Eye (tissue), 1 donor: ENCODE results near the gene GNAI3.

Experiments
- DNase-seq: peaks from one replicate; pipeline ENCODE4 v3.0.0-alpha.2; 2015

Gene GNAI3

DNA sequence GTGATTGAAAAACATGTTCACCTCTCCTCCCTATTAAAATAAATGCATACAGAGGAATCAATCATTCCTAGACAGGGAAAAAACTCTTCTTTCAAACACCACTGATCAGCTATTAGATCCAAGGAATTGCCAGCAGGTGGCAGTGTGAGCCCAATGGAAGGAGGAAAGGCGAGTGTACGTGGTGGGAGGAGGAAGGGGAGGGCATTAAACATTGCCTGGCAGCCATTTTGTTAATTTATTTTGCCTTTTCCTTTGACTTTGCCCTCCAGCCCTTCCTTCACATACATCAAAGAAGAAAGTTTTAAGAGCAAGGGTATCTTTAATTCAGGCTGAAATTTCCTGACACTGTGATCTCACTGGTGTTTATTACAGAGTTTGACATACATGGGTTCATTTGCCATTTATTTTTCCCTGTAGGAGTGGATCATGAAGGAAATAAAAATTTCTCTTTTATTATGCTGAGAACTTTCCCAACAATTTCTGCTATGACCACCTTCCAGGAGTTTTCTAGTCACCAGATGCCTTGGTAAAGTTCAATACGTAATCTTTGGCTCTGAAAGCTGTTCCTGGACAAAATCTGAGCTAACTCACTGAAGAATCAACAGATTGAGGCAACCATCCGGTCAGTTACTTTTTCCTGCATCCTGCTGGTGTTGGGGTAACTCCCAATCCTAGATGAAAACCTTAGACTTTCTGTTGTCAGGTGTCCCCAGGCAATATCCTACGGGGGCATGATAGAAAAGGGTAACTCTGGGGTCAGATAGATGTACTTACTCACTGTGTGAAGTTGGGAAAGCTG is 1.9 kb upstream of the GNAI3 start:
- peak; percentile 98 for DNase-seq

DNA sequence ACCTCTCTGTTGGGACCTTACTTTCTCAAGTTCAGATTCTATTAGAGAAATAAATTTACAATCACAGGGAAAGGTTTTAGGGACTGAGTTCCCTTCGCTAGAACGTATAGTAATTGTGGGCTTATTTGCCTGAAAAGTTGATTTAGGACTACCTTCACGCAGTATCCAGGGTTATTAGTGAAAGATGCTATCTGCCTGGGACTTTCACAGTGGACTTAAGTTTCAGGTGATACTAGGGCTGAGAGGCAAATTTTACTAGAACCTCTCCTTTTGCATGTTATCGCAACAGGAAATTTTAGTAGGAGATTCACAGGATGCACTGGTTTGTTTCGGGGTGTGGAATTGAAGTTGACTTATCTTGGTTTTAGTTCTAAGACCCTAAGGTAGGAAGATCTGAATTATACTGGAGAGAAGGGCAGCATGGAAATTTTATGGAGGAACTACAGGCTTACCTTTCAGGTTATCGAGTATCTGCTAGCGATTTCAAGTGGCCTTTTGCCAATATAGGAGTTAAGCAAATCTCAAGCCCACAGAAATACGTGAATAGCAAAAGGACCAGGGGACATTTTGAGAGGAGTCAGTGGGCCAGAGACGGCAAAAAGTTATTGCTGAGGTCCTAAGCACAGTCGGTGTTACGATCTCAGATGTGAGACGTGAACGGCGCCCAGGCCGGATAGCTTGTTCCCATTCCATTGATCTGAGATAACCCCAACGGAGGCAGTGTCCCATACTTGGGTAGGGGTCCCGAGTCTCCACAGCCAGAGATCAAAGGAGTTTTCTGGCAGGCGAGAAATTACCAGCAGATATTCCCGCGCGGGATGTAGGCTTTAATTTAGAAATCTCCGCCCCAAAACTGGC is 723 bp upstream of the GNAI3 start:
- DNase-seq: no peak

DNA sequence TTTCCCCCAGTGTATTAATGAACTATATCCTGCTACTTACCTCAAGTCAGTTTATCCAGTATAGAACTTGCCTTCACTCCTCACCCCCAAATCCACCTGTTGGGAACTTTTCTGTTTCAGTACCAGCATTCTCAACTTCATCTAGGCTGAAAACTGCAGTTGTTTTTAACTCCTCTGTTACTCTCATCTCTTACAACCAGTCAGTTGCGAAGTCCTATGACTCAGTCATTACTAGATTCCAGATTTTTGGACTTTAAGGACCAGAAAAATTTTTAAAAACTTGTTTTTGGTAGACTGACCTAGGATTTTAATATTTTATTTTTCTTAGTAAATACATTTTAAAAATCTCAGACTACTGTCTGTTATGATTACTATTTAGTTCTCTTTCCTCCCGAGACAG is 8.1 kb downstream of the GNAI3 start:
- DNase-seq: no peak

DNA sequence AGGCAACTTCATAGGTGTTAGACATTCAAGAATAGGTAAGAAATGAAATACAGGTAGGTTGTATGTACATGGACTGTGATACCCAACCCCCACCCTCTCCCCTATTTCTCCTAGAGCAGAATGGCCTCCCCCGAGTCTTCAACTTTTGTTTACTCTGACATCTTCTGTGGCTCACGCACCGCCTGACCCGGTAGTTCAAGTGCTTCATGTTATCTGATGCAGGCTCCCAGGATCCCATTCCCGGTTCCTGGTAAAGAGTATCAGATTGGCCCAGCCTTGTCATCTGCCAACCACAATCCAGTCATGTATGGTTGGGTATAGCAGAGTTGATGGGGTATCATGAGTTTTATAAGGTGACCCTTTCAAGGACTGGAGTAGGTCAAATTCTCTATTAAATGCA is 9.1 kb downstream of the GNAI3 start:
- DNase-seq: no peak

DNA sequence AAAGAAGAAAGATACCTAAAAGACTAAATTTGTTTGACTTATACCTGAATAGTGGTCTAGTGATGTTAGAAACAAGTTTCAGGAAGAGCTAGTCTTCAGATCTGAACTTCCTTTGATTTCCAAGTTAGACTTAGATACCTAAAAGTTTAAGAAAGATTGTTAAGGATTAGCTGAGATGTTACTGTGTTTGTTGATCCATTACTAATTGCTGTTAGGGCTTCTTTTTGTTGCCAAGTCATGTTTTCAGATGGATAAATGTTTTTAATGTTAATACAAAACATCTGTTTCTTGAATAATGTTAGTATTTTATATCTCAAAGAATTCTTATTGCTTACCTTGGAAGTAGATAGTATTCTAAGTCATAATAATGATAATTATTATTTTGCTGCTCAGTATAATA is 11.6 kb downstream of the GNAI3 start:
- DNase-seq: no peak

DNA sequence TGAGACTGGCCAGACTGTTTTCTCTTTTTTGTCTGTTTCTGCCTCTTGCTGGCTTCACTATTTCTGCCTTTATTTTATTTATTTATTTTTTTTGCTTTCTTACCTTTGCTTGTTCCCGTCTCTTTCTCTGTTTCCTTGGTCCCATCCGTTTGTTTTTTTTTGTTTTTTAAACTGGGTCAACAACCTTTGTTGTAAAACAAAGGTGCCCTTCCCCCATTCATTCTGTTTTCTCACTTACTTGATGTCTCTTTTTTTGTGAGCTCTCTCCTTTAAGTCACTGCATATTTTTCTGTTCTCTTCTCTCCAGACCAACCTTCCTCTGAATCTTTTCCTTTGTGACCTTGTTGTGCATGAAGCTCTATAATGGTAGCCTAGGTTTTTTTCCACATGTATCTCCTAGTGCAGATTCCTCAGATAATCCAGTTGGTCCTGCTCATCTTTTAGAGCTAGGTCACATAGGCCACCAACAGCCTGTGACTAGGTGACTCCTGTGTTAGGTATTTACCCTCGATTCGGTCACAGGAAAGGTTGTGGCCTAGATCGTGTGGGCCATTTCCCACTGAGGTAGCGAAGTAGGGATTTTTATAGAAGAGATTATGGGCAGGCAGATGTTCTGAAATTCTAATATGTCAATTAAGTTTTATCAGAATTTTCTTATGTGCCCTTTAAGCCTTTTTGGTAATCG is 15.9 kb downstream of the GNAI3 start:
- no peak for DNase-seq

DNA sequence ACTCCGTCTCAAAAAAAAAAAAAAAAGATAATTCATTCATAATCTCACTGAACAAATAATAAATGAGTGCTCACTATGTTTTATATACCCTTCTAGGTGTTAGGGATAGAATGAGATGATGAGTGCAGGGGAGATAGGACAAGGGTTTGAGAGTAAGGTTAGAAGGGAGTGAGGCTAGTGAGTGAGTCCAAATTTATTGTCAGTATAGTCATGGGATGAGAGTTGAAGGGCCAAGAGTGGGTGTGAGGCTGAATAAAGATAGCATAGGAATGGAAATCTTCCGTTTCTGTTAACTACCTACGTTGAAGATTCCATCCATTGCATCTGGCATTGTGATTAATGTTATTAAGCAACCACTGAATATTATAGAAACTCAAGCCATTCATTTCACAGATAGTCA is 16.8 kb downstream of the GNAI3 start:
- DNase-seq: no peak

DNA sequence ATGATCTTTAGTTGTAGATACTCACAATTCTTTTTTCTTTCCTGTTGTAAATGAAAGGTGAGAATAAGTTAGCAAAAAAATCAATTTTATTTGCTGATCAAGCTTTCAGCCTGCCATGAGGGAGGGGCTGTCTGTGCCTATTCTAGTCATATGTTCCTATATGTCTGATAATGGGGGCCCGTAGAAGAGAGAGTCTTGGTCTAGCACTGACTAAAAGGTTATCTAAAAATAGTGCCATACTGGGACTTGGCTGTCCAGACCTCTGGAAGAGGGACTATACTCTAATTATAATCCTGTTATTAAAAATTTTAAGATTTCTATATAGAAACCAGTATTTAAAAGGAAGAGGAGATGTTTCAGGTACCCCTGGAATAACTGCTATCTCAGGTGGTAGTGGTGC is 18.6 kb downstream of the GNAI3 start:
- DNase-seq: no peak

DNA sequence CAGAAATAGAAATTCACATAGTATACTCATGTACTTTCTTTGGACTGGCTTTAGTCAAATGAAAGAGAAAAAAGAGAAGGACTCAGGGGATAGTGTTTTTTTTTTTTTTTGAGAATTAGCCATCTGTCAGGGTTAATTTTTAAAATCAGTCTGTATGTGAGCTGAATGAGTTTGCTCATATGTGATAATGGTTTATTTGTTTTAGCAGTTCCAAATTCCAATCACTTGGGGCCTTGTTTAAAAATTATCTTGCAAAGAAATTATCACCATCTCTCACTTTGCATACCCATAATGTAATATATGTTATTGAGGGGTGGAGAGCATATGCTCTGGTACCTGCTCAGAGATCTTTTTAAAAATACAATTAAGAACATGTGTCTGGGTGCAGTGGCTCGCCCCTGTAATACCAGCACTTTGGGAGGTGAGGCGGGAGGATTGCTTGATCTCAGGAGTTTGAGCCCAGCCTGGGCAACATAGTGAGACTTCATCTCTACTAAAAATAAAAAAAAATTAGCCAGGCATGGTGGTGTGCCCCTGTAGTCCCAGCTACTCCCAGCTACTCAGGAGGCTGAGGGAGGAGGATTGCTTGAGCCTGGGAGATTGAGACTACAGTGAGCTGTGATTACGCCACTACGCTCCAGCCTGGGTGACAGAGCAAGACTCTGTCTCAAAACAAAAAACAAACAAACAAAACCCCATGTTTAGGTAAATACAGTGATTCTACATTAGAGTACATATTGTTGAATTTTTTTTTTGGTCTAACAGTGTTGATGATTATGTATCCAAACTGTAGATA is 19.7 kb downstream of the GNAI3 start:
- no peak for DNase-seq

DNA sequence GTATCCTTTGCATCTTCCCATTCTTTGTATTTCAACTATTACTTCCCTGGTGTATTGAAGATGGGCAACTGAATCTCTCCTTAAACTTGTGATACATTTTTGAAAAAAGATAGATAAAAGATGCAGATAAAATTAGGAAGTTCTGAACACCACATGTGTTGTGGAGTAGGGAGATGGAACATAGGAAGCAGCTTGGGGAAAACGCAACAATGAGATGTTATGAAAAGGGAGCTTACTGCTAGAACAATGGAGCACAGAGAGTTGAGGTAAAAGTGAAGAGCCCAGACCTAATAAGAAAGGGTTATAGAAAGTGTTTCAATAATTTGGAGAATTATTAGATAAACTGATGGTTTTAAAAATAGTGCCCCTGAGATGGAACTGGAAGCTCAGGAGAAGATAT is 20.9 kb downstream of the GNAI3 start:
- DNase-seq: no peak

DNA sequence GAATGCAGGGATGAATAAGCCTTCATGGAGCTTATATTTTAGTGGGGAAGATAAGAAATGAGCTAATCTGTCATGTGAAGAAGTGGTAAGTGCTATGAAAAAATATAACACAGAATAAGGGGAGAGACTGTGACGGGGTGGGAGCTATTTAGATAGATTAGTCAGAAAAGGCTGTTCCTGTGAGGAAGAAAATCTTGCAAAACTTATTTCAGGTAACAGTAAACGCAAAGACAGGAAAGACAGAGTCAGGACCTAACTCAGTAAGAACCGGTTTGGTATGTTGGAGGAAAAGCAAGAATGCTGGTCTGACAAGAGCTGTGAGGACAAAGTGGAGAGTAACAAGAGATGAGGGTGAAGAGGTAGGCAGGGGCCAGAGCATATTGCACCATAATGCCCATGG is 22.0 kb downstream of the GNAI3 start:
- no peak for DNase-seq

DNA sequence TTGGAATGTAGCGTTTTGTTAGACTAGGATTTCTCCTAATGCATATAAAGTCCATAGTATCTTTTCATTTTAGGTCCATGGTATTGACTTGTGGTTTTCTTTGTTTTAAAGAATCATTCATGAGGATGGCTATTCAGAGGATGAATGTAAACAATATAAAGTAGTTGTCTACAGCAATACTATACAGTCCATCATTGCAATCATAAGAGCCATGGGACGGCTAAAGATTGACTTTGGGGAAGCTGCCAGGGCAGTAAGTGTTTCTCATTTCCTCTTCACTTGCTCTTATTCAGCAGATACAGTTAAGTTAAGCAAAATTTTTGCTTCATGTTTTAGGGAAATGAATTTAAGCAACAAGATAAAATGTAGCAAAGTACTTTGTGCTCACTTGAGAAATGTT is 25.4 kb downstream of the GNAI3 start:
- DNase-seq: no peak

DNA sequence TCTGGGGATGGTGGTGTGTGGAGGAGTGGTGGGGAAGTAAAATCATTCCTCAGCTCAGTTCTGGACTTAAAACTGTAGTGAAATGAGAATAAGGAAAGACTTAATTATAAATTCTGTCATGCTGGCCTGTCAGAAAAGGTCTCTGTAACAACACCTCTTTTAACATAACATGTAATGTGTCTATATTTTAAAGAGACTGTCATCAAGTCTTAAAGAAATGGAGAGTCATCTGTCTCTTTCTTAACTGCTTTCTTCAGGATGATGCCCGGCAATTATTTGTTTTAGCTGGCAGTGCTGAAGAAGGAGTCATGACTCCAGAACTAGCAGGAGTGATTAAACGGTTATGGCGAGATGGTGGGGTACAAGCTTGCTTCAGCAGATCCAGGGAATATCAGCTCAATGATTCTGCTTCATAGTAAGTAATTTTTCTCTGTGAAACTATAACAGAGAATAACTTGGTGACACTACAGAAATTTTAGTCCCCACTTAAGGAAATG is 30.6 kb downstream of the GNAI3 start:
- no peak for DNase-seq

DNA sequence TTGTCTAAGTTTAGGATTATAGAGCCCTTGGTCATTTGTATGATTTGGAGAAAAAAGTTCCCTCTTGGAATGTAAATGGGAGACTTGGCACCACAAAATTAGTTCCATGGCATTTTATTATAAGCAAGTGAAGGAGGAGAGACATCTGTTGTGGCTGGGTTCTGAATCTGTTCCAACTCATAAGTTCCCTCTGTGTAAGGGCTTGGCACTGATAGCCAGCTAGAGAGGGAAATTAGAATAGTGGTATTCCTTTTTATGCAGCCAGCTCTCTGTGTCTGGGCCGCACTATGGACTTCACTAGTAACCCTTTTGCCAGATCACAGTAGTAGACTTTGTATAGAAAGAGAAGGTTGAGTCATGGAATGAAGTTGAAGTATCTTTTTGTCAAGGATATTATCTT is 31.1 kb downstream of the GNAI3 start:
- DNase-seq: no peak

DNA sequence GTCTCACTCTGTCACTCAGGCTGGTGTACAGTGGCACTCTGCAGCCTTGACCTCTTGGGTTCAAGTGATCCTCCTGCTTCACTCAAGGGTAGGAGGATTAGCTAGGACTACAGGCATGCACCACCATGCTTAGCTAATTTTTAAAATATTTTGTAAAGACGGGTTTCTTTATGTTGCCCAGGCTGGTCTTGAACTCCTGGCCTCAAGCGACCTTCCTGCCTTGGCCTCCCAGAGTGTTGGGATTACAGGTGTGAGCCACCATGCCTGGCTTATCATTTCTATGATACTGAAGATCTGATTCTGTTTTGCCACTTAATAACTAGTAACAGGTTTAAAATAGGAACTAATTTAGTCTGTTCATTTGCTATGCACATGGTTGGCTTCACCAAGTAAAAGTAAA is 33.6 kb downstream of the GNAI3 start:
- no peak for DNase-seq

DNA sequence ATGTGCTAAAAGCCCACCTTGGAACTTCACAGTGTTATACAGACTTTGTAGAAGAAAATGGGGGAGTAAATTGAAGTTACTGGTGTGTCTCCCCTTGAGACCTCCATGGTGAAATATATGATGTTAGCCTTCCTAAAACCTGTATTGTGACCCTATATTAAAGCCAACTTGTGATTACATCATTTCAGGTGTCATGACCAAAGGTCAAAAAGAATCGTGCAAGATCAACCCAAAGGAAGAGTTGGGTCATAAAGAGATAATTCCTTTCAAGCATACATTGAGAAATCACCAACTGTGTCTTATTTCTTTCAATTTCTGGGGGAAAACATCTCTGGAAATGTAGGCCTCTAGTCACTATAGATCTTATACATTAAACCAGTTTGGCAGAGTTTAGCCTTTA is 36.4 kb downstream of the GNAI3 start:
- no peak for DNase-seq

DNA sequence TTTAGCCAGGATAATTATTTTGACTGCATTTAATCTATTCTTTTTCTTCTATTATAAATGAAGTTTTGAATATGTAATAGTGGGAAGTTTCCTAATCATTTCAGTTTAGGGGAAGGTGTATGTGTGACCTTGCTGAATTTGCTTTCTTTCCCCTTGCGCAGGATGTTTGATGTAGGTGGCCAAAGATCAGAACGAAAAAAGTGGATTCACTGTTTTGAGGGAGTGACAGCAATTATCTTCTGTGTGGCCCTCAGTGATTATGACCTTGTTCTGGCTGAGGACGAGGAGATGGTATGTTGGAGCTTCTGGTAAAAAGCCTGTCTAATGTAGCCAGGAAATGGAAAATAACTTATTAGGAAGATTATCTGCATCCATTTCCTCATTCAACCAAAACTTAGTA is 37.6 kb downstream of the GNAI3 start:
- DNase-seq: no peak

DNA sequence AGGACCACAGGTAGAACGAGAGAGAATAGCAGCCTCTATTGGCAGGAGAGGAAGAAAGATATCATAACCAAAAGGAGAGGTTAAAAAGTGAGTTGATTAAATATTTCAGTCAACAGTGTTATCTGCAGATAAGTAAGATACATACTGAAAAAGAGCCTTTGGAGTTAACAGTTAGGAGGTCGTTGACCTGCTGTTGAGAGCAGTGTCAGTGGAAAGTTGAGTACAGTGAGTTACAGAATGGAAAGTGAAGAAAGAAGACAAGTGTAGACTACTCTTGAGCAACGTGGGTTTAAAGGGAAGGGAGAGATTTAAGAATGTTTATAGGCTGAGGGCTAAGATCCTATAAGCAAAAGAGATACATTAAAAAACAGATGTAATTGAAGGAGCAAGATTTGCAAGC is 40.8 kb downstream of the GNAI3 start:
- no peak for DNase-seq

DNA sequence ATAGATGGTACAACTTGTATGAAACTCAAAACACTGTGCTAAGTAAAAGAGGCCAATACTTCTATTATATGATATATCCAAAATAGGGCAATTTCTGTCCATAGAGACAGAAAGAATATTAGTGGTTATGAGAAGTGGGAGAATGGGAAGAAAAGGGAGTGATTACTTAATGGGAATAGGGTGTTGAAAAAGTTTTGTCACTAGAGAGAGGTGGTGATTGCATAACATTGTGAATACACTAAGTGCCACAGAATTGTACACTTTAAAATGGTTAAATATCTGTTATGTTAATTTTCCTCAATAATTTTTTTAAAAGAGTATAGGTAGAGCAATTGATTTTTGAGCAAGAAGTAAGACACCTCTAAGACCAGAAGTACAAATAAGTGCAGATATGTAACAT is 41.3 kb downstream of the GNAI3 start:
- no peak for DNase-seq

DNA sequence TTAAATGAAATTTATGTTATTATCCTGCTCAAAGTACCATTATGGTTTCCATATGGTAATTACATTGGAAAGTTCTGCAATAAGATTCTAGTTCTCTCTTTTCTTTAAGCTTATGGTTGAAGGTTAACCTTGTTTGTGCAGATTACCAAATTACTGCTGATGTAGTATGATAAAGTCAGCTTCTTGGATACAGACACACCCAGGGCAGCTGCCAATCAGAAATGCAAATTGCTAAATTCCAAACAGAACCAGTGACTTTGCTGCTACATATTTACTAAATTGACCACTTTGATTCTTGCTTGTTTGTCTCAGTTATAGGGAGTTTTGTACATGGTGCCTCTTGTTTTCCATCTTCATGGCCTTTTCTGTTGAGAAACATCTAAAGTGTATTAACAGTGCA is 44.5 kb downstream of the GNAI3 start:
- no peak for DNase-seq

DNA sequence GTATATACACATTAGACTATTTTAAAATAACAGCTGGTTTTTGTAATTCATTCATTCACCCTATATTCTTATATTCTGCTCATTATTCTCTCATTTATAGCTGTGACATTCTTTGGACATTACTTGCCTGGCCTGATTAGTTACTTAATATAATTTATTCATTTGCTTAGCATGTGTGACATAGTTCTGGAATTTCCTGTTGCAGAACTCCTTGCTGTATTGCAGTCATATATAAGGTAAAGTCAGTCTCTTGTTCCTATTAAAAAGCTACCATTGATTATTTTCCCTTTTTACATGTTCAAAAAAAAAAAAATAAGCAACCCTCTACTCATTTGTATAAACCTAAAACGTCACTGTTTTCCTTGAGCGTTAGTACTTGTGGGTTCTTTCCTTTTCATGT is 47.1 kb downstream of the GNAI3 start:
- no peak for DNase-seq

DNA sequence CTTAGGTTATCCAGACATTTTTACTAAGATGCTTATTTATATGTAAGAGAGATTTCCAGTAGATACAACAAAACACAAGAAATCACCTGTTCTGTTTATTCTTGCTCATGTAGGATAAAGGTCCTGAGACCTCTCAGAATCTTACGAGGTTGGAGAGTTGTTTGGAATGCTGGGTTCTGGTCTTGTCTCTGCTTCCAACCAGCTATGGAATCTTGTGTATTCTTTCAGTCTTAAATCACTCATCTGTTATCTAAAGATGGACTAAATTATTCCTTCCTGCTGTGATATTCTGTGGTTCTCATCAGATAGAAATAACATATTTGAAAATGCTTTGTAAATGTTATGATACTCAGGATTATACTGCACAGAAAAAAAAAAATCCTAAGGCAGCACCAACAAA is 49.7 kb downstream of the GNAI3 start:
- no peak for DNase-seq

DNA sequence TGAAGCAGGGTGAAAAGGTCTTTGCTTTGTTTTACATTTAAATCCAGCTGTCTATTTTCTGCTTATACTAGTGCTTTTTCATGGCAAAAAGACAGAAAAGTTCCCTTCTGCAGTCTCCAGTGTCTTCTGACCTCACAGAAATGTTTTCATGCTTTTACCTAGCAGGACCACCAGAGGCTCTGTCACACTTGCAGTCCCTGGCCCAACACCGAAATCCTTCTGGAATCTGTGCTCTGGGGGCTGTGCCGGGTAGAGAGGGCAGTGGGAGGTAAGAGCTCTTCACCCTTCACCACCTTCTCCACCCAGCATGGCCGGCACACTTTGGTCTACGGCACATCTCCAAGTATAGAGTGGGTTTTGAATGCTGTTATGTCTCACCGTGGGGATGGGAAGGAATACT is 50.2 kb downstream of the GNAI3 start:
- DNase-seq: peak; percentile 30
